Fibroblast of peridontal ligament (primary cell): ENCODE data around the gene ARNT2.
"Not testable (repeated sequence)": the region's sequence is repeated elsewhere in the genome, so short reads cannot be mapped to it uniquely, and the experiment has no call there.

Experiments
- DNase-seq: peaks from one replicate; pipeline ENCODE4 v3.0.0-alpha.2; 2010; ENCODE audit errors: extremely low read depth

The ARNT2 gene

GRCh38 chr15:80404057-80404760 is at the start of gene ARNT2:
TSS of gene ARNT2 (plus strand) at chr15:80404382. CDS start at chr15:80404516, 134 bp downstream.
- DNase-seq = peak; percentile 8

DNA sequence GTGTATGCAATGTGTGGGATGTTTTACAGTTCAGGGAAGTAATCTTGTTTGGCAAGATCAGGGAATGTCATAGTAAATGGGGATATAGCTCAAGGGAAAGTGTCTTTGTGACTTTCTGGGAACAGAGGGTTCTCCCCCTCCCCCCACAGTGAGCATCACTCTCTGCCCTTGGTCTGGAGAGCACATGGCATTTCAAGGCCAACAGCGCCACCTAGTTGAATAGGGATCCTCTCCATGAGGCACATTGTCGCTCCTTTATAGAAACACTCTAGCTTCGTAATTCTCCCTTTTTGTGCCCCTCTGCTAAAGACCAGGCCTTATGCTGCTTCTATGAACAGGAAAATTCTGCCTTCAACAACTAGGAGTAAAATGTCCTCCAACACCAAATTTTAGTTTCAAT is 37.1 kb upstream of the ARNT2 start:
- DNase-seq = peak; percentile 2

GRCh38 chr15:80367661-80368060 is 36.5 kb upstream of the ARNT2 start:
- peak; percentile 1 for DNase-seq

DNA sequence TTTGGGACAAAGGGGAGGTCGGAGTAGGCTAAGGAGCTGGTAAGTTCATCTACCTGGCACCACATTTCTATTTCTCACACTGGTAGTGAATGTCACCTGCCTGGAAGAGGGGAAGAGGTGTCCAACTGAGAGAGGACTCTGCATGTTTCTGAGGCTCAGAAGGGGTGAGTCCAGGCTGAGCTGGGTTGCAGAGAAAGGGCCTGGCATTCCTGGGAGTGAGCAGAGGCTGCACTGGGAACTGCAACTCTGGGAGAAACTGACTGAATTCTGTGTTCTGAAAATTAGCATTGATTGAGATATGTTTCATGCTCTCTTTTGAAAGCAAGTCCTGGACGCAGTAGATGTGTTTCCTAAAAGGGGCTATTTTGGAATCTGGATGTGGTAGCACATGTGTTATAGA is 32.3 kb upstream of the ARNT2 start:
- DNase-seq = no peak

GRCh38 chr15:80374441-80374840 is 29.7 kb upstream of the ARNT2 start:
- DNase-seq = no peak

DNA sequence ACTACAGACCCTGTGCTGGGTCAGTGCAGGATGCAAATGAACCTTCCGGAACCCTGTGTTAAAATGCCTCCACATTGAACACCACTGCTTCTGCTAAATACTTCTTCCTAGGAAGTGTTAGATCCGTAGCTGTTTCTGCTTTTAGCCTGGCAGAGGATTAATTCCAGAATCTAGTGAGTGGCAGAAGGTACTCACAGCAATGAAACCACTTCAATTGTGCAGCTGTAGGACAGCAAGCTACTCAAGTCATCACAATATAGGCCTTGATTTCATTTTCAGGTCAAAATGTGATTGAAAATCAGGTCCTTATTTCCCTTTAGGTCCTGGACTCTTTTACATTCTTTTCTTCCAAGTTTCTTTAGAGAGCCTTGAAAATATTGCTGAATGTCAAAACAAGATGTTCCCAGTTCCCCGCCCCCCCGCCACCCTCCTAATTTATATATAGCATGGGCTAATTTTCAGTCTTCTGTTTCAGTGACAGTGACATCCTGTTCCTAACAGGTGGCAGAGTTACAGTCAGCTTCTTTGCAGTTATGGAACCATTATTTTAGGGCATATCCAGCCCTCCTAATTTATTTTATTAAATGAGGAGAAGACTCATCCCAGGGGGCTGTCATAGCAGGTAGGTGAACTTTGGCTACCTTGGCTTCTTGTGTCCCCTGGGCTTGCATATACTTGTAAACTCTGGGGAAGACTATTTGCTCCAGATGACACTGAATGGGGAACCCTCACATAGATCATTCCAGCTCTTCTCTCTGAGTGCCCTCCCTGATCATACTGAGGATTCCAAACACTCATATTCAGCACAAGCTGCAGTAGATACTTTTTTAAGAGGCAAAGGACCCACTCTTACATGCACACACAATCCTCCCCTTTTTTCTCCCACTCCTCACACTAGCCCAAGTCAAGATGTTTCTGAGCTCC is 28.0 kb upstream of the ARNT2 start:
- DNase-seq = no peak

DNA sequence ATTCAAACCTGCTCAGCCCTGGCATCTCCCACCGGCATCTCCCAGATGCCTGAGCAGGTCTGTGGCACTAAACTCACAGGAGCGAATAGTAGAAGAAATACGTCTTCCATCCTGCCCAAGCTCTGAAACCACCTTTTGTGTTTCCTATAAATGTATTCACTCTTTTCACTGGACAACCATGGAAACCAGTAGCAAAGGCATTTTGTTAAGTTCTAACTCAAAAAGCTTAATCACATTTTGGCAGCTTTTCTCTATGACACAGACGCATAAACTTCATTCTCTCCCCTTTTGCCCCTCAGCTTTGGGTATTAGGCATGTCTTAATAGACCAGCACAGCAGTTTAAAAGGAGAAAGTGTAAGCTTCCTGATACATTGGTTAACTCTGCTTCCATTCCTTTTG is 24.5 kb upstream of the ARNT2 start:
- DNase-seq = no peak

DNA sequence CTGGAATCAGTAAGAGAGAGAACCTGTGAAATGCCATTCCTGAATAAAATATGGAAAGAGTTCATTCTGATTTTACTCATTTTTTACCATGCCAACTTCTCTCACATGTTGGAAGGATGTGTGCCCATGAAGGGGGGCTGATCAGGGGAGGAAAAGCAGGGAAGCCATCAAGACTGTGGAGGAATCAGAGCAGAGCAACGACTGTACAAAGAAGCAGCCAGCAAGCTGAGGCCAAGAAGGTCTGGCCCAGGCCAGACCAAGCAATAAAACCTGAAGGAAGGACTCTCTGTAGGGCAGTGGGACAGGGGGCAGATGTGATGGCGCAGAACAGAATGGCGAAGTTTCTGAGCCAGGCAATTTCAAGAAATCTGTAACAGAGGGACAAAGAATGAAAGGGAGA is 24.0 kb upstream of the ARNT2 start:
- no peak for DNase-seq

- no peak for DNase-seq
Measured at GRCh38 chr15:80382285-80382684, 21.9 kb upstream of the ARNT2 start.

DNA sequence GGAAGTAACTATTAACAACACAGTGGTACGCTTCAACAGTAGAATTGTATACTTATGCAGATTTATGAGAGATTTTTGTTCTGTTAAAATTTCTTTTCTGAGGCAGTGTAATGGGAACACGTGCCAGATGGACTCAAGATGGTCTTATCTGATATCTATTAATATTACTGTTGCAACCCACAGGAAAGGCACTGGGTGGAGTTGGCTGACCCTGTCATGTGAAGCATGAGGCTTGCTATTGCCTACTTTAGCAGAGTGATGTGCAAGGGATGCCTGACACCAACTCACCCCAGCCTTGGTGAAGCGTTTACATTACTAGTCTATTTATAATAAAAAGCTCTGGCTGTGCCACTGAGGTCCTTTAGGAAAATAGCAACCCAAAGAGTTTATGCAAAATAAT is 19.8 kb upstream of the ARNT2 start:
- DNase-seq = no peak

- DNase-seq = no peak
Measured at GRCh38 chr15:80386151-80386550, 18.0 kb upstream of the ARNT2 start.

- no peak for DNase-seq
Measured at GRCh38 chr15:80388326-80388725, 15.9 kb upstream of the ARNT2 start.

DNA sequence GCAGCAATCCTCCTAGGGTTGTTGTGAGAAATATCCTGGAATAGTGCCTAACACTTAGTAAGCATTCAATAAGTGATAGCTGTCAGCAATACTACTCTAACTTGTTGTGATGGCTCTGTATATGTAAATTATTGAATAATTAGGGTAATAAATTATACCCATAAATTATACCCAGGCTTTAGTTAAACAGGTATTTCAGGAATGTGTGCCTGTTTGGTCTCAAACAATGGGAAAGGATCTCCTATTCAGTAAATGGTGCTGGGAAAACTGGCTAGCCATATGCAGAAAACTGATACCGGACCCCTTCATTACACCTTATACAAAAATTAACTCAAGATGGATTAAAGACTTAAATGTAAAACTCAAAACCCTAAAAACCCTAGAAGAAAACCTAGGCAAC is 14.8 kb upstream of the ARNT2 start:
- no peak for DNase-seq

DNA sequence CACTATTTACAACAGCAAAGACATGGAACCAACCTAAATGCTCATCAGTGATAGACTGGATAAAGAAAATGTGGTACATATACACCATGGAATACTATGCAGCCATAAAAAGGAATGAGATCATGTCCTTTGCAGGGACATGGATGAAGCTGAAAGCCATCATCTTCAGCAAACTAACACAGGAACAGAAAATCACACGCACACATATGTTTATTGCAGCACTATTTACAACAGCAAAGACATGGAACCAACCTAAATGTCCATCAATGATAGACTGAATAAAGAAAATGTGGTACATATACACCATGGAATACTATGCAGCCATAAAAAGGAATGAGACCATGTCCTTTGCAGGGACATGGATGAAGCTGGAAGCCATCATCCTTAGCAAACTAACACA is 13.2 kb upstream of the ARNT2 start:
- not testable (repeated sequence) for DNase-seq

DNA sequence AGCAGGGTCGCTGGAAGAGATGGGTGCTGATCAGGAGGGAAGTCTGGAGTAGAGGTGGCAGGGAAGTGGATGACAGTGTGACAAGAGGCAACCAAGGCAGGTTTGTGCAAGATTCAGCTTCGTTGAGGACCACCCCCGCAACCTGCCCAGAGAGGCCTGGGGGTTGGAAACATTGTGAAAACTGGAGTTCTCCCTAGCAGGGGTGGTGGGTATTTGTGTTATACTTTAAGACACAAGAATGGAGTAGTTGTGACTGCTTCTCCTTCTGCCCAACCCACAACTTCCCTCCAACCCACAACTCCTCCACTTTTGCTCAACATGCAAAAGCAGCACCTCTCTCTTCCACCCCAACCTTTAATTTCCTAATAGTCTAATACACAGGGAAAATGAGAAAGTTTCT is 8.6 kb upstream of the ARNT2 start:
- DNase-seq = no peak

GRCh38 chr15:80396096-80396495 is 8.1 kb upstream of the ARNT2 start:
- no peak for DNase-seq

DNA sequence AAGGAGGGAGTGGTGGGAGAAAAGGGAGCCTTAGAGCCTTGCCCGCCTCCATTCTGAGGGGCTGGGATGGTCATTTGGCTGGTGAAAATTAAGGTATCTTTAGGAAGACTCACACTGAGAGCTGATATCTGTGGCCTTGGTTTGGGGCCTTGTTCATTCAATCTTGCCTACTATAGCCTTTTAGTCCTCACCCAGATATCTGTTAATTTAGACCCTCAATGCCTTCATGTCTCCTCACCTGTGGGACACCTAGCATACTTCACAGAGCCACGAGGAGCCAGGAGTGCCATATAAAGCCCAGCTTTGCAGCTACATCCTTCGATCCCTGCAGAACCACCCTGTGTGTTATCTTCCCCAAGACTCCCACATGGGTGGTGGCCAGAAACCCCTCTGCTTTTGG is 4.7 kb upstream of the ARNT2 start:
- no peak for DNase-seq

GRCh38 chr15:80401456-80401855 is 2.7 kb upstream of the ARNT2 start:
- no peak for DNase-seq

- no peak for DNase-seq
Measured at GRCh38 chr15:80402339-80402738, 1.8 kb upstream of the ARNT2 start.

- no peak for DNase-seq
Measured at GRCh38 chr15:80403712-80404056, 498 bp upstream of the ARNT2 start.

DNA sequence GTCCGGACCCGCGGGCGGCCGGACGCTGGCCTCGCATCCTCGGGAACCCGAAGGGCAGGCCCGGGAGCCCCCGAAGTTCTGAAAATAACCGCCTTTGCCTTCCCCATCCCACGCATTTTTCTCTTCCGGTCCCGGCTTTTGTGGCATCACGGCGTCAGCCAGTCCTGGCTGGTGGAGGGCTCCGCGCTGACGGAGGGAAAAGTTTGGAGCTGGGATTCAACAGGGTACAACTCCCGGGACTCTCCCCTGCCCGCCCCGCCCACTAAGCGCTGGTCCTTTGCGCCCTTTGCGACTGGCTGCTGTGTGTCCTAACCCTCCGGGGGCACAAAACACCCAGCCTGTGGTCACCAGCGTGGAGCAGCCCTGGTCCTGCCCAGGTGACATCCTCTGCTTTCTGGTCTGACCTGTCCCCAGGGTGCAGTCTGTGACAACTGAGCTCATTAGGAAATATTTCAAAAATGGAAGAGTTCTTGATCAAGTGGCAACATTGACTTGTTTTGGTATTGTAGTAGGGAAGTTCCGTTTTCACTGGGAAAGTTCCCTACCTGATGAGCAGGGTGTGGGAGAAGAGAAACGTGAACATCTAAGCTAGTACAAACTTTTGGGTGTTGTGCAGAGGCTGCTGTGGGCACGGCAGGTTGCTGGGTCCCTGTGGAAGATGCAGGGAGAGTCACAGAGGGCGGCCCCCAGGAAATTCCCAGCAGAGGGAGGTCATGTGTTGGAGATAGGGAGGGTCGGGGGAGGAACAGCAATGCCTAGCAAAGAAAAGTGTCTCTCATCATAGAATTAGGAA is 775 bp downstream of the ARNT2 start:
- peak; percentile 5 for DNase-seq

DNA sequence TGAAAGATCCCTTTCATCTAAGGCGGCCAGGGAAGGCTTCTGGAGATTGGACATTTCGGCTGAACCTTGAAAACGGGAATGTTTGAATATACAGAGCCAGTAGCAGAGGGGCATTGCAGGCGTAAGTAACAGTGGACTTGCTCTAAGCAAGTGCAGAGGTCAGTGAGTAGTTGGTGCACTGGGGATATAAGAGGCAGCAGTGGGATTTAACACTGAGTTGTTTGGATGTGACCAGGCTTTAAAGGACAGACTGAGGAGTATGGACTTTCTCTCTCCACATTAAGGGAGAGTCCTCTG is 1.3 kb downstream of the ARNT2 start:
- no peak for DNase-seq

- DNase-seq = no peak
Measured at GRCh38 chr15:80405970-80406369, 1.8 kb downstream of the ARNT2 start.
